GM21576 (cell line): ENCODE results near the gene PTPRG.

Source experiments
- ATAC-seq: cut with Tn5 transposase; IDR thresholded peaks from one replicate; pipeline ENCODE4 v1.9.1; 2021; ENCODE audit warnings: mild to moderate bottlenecking, moderate library complexity; ENCODE audit not compliant: unreplicated experiment

The PTPRG gene

DNA sequence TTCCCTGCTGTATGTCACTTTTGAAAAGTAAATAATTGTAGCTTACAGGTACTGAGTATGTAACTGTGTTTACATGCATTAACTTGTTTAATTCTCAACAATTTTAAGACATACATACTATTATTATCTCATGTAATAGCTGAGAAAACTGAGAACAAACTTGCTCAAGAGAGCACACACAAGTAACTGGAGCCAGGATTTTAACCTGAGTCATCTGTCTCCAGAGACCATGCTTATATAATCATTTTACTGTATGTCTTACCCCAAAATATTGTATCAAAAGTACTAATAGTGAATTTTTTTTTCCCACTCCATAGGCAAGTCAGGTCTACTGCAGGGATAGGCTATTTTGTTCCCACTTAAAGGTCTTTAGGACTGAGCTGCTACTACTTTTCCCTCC lies 716.6 kb downstream of the PTPRG start:
- ATAC-seq = no peak

DNA sequence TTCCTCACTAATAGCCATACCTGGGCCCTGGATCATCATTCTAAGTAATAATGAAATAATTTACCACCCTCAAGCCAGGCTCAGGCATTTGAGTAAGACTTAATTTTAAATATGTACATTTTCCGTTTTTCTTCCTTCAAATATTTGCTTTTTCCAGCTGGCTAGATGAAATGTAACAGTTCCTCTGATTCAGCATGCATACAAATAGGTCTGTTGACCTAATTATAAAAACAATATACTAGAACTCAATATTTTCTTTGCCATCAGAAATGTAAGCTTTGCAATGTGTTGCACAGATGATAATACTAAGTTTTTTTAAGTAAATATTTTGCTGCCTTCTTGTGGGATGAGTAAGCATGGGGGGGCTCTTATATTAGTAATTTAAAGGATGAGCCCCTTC lies 720.4 kb downstream of the PTPRG start:
- no peak for ATAC-seq

GRCh38 chr3:62284442-62284841 lies 723.1 kb downstream of the PTPRG start:
- ATAC-seq = peak; percentile 53

DNA sequence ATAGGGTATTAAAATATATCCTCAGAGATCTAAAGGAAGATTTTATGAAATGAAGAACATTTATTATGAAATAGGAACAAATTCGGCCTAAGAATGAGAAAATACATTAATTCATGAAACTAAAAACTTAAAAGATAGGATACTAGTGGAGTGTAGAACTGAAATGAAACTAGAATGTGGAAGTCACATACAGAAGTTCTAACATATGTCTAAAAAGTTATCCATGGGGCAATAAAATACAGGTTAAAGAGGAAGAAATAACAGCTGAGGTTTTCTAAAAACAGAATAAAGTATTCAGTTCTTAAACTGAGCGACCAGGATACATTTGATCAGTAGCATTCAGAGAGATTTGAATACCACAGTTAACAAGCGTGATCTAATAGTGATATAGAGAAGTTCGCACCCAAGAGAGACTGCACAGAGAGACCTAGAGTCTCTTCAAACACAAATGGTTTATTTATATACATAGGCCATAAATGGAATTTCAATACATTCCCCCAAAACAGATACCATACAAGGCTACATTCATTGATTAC lies 726.1 kb downstream of the PTPRG start:
- ATAC-seq = no peak

DNA sequence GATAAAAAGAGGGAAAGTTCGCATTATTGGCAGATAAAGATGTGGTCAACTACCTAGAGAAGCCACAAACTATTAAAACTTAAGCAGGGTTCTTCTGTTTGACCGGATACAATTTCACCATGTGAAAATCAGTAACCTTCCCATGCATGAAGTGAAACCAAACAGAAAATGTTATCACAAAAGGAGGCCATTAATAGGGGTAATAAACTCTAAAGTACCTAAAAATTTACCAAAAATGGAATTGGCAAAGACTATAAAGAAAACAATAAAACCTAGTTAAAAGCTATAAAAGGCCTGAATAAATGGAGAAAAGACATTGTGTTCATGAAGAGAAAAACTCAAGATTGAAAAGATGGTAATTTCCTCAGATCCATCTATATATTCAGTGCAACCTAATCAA lies 728.6 kb downstream of the PTPRG start:
- ATAC-seq = no peak

GRCh38 chr3:62293051-62293780 lies 731.8 kb downstream of the PTPRG start:
- no peak for ATAC-seq

- no peak for ATAC-seq
Observed at GRCh38 chr3:62295571-62295970, 734.2 kb downstream of the PTPRG start.

- ATAC-seq = no peak
Observed at GRCh38 chr3:62300617-62301016, 739.2 kb downstream of the PTPRG start.

DNA sequence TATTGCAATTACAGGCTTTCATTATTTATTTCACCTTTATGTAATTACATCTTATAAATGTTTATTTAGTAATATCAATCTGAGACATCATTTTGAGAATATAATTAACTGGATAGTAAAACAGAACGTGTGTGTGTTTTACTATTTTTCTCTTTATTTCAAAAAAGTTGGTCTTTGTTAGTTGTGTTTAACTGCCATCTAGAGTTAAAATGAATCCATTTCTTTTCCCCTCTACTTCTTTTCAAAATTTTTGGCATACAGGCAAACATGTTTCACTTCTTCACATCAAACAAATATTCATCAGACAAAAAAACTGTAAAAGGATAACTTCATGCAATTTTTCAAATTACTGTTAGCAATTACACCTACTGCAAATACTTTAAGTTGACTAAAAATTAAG lies 750.8 kb downstream of the PTPRG start:
- ATAC-seq = no peak

- ATAC-seq = no peak
Observed at GRCh38 chr3:62316525-62316924, 755.2 kb downstream of the PTPRG start.

- ATAC-seq = no peak
Observed at GRCh38 chr3:62318365-62318751, 757.0 kb downstream of the PTPRG start.

GRCh38 chr3:62318752-62319569 lies 757.6 kb downstream of the PTPRG start:
- peak; percentile 97 for ATAC-seq

GRCh38 chr3:62319570-62320243 lies 758.3 kb downstream of the PTPRG start:
- no peak for ATAC-seq

GRCh38 chr3:62323241-62323640 lies 761.9 kb downstream of the PTPRG start:
- ATAC-seq = no peak

GRCh38 chr3:62325896-62326295 lies 764.5 kb downstream of the PTPRG start:
- ATAC-seq = no peak

GRCh38 chr3:62329971-62330370 lies 768.6 kb downstream of the PTPRG start:
- no peak for ATAC-seq

DNA sequence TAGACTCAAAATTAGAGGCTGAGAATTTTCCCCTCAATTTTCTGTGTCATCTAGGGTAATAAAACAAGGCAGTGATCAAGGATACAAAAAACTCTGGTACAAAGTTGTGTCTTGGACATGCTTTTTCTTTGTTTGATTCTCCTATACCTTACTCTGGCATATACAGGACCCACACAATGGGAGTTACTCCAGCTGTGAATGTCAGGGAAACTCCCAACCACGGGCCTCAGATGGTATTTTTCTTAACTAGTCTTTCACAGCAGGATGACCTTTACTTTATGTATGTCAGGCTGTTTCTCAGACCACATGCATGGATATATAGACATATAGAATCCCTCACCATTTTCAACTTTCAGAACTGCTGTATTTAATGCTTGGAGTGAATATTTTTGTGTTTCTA lies 770.6 kb downstream of the PTPRG start:
- ATAC-seq = no peak

DNA sequence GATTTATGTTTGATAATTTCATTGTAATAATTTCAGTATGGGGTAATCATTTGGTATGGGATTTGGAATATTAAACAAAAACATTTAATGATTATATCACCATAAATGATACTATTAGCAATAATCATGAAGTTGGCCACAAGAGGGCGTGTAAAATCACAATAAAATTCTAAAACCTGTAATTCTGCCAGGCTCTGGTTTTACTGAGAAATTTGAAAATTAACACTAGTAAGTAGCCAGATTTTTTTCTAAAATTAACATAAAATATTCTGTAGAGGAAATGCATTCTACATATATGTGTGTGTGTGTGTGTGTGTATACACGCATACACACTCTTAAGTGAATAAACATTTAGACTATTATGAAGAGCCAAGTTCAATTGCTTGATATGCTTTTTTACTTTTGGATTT lies 771.5 kb downstream of the PTPRG start:
- ATAC-seq = no peak

- no peak for ATAC-seq
Observed at GRCh38 chr3:62335196-62335595, 773.8 kb downstream of the PTPRG start.

GRCh38 chr3:62343755-62344154 lies 782.4 kb downstream of the PTPRG start:
- ATAC-seq = no peak
